ENCODE results near the gene TSC22D3.

Gene TSC22D3

DNA sequence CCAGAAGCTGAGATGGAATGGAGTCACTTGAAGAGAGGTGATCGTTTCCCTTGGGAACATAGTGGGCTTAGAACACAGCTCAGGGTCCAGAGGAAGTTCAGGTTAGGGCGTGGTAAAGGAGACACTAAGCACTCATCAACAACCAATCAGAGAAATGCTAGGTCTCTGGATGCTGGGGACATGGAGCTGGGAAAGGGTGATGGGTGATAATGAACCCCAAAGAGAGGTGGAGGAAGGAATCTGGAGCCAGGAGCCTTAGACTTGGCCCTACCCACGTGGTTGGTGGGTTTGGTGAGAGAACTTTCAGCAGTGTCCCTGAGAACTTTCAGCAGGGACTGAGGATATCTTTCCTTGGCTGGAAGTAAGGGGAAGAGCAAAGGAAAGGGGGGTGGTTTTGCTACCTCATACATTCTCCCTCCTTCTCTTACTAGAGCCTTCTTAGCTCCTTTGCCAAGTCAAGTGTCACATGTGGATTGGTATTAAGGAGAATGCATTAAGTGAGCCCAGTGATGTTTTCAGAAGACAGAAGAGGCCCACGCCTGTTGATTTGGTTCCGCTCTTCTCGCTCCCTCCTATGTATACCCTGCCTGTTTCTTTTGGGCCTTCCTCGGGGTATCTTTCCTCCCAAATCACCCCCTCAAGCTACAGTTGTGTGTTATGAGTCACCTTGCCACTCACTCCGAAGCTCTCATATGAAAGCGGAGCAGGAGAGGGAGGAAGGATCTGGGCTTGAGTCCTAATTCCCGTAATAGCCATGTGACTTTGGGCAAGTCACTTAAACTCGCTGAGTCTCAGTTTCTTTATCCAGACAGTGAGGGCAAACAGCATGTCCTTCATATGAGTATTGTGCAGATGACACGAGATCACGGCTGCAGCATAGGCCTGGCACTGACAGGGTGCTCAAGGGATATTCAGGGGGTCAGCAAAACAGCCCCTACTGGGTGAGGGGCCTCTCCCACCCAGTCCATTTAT is 63.1 kb downstream of the TSC22D3 start:
- Histone ChIP-seq H3K4me2 (ENCODE audit: low read depth, low read length, poor library complexity, severe bottlenecking) (no peak overlapping the region), H4K20me1 (ENCODE audit: low read depth, low read length) (no peaks in the 10 kb centered on the region), H2AFZ (ENCODE audit: low read depth, low read length, severe bottlenecking) (no peak overlapping the region), H3F3A (ENCODE audit: insufficient read depth) (0 out of 2 replicates have a peak, but pooled peaks cover 2% of the 10 kb centered on the region), H3K27me3 (ENCODE audit: low read length) (no peaks in the 10 kb centered on the region), H3K9me2 (replicated peaks; ENCODE audit: insufficient read depth, low read length) (no peaks in the 10 kb centered on the region), H3K4me3 (ENCODE audit: insufficient read depth, low read length, poor library complexity, severe bottlenecking) (no peak overlapping the region), H3K9me3 (ENCODE audit: insufficient read depth, low read length) (no peaks in the 10 kb centered on the region), H3K27ac (ENCODE audit: low read depth, low read length) (peak overlapping the region; percentile 79; the same call in 1 of the 2 replicates), H3K36me3 (ENCODE audit: low read length) (no peaks in the 10 kb centered on the region), H3K9ac (ENCODE audit: low read length) (no peak overlapping the region), H3K79me2 (ENCODE audit: insufficient read depth, low read length) (0 out of 2 replicates have a peak, but pooled peaks cover 3% of the 10 kb centered on the region)
- TF ChIP-seq CTCF (IDR thresholded peaks at IDR 0.05; ENCODE audit: insufficient read depth, low read length, poor library complexity, severe bottlenecking) (no peak), EZH2phosphoT487 (conservative IDR thresholded peaks at IDR 0.05; ENCODE audit: low read length) (no peak)

DNA sequence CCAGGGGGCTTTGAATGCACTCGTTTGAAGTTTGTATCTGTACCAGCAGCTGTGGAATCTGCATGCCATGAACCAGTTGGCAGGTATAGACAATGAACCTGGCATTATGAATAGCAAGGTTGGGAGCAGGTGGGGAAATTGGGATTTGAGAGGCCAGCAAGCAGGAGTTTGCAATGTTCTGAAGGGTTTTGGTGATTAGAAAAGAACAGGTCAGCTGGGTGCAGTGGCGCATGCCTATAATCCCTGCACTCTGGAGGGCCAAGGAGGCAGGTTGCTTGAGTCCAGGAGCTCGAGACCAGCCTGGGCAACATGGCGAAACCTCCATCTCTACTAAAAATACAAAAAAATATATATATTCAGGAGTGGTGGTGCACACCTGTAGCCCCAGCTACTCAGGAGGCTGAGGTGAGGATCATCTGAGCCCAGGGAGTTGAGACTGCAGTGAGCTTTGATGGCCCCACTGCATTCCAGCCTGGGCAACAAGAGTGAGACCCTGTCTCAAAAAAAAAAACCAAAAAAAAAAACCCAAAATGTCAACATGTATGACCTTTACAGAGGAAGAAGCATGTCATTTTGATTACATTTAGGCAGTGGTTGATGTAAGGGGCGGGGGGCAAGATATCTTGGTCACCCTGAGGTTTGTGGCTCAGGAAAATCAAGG is 63.9 kb downstream of the TSC22D3 start:
- H3K4me2 ChIP-seq (ENCODE audit: low read depth, low read length, poor library complexity, severe bottlenecking): peak overlapping the region; percentile 62
- no peaks in the 10 kb centered on the region for H3K9me3 ChIP-seq (ENCODE audit: insufficient read depth, low read length)
- peak overlapping the region; percentile 79 for H3K27ac ChIP-seq (ENCODE audit: low read depth, low read length)
- H3K36me3 ChIP-seq (ENCODE audit: low read length): no peaks in the 10 kb centered on the region
- H3K79me2 ChIP-seq (ENCODE audit: insufficient read depth, low read length): 0 out of 2 replicates have a peak, but pooled peaks cover 3% of the 10 kb centered on the region
- no peaks in the 10 kb centered on the region for H3K9me2 ChIP-seq (replicated peaks; ENCODE audit: insufficient read depth, low read length)
- no peaks in the 10 kb centered on the region for H3F3A ChIP-seq (ENCODE audit: insufficient read depth)
- no peak overlapping the region for H2AFZ ChIP-seq (ENCODE audit: low read depth, low read length, severe bottlenecking)
- H3K4me3 ChIP-seq (ENCODE audit: insufficient read depth, low read length, poor library complexity, severe bottlenecking): peak overlapping the region; percentile 23
- no peak overlapping the region; the same call in 1 of the 2 replicates for H3K9ac ChIP-seq (ENCODE audit: low read length)
- H4K20me1 ChIP-seq (ENCODE audit: low read depth, low read length): no peaks in the 10 kb centered on the region
- TF ChIP-seq EZH2phosphoT487 (conservative IDR thresholded peaks at IDR 0.05; ENCODE audit: low read length): no peak
- TF ChIP-seq CTCF (IDR thresholded peaks at IDR 0.05; ENCODE audit: insufficient read depth, low read length, poor library complexity, severe bottlenecking): no peak
- H3K27me3 ChIP-seq (ENCODE audit: low read length): no peaks in the 10 kb centered on the region

GRCh38 chrX:107710617-107711391 is 64.8 kb downstream of the TSC22D3 start:
- Histone ChIP-seq H3K9me3 (ENCODE audit: insufficient read depth, low read length) (no peaks in the 10 kb centered on the region), H3K4me3 (ENCODE audit: insufficient read depth, low read length, poor library complexity, severe bottlenecking) (peak overlapping the region; percentile 23), H3K36me3 (ENCODE audit: low read length) (no peaks in the 10 kb centered on the region), H3F3A (ENCODE audit: insufficient read depth) (no peaks in the 10 kb centered on the region), H3K4me2 (ENCODE audit: low read depth, low read length, poor library complexity, severe bottlenecking) (peak overlapping the region; percentile 62), H2AFZ (ENCODE audit: low read depth, low read length, severe bottlenecking) (no peak overlapping the region), H3K9ac (ENCODE audit: low read length) (peak overlapping the region; percentile 44; the same call in 1 of the 2 replicates), H3K79me2 (ENCODE audit: insufficient read depth, low read length) (no peaks in the 10 kb centered on the region), H3K27ac (ENCODE audit: low read depth, low read length) (peak overlapping the region; percentile 79), H3K9me2 (replicated peaks; ENCODE audit: insufficient read depth, low read length) (no peaks in the 10 kb centered on the region), H3K27me3 (ENCODE audit: low read length) (no peaks in the 10 kb centered on the region), H4K20me1 (ENCODE audit: low read depth, low read length) (no peaks in the 10 kb centered on the region)
- no peak for TF ChIP-seq EZH2phosphoT487 (conservative IDR thresholded peaks at IDR 0.05; ENCODE audit: low read length)
- no peak for TF ChIP-seq CTCF (IDR thresholded peaks at IDR 0.05; ENCODE audit: insufficient read depth, low read length, poor library complexity, severe bottlenecking)

All from SU-DHL-6 (cell line).